Right ventricle myocardium inferior (tissue), 1 donor: ENCODE results near the gene SUSD4. TPM values are rescaled to one million over a fixed set of nuclear protein-coding genes. Genes with fewer than 3 reads are reported as not detected.

Experiments
- ATAC-seq: fragments of 200-7000 bp; cut with Tn5 transposase; one replicate; pipeline ENCODE4 v1.9.1; 2020; ENCODE audit warnings: mild to moderate bottlenecking, moderate library complexity
- DNase-seq: peaks from one replicate; pipeline ENCODE4 v3.0.0; 2021; ENCODE audit errors: missing footprints
- intact Hi-C: fragments of 100-400 bp; cut with DNase I; formaldehyde crosslinking; loops from one replicate; pipeline ENCODE4 v1.11.0; 2022
- total RNA-seq: library from RNA; stranded (reverse); fragmentation: NEBNext Ultra II Directional; extraction: Animal tissue kit (Norgen Biotek cat#: 25700); gene quantifications from one replicate; pipeline ENCODE4 v1.2.1, GENCODE V29; 2021
- donor health status: DM: no; HTN: yes; CAD: no; lungs with severe emphysema.

Gene SUSD4
- total RNA-seq, 1 donor from 2014 or later = 8.7 TPM

DNA sequence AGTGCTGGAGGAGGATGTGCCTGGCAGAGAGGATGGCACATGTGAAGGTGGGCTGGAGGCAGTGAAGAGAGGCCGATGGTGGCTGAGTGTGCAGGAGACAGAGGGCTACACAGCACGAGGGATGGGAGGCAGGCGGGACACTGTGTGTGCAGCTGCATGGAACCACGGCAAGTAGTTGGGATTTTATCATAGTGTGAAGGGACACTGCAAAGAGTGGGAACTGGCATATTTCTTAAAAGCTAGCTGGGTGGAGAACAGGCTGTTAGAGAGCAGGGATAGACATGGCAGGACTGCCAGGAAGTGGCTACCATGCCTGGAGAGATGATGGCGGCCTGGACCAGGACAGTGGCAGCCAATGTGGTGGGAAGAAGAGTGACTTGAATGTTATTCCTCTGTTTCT lies 118.6 kb downstream of the SUSD4 start:
- intact Hi-C loops = loop anchor here (2.0 kb wide), 1 partner anchor 113 kb away; no protein-coding TSS in a partner anchor
- ATAC-seq (no peak), DNase-seq (no peak)

- DNase-seq (no peak), ATAC-seq (no peak)
- intact Hi-C loops = loop anchor here (2.0 kb wide), 1 partner anchor 112 kb away; no protein-coding TSS in a partner anchor
These were observed 119.4 kb downstream of the SUSD4 start for GRCh38 chr1:223244366-223245103.

DNA sequence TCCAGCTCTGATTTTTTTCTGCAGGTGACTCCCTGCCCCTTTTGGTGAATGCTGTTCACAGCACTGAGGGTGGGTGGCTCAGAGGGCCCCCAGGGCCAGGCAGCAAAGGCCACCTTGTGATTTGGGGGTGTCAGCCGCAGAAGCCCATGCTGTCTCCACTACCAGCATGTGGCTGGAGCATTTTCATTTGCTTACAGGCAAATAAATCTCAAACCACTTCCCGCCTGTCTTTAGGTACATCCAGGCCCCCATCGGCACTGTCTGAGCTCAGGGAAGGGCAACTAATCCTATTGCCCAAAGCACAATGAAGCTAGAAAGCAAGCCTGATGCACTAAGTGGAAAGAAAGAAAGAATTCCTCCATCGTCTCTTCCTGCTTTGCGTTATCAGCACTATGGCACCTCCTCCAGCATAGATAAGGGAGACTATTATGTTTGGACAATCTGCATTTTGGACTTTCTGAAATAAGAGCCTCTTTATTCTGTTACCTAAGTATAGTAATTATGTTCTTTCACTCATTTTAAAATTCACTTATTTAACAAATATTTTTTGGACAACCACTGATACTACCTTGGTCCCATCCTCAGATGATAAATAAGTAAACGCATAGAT lies 120.4 kb downstream of the SUSD4 start:
- no peak for ATAC-seq

GRCh38 chr1:223242971-223243370 lies 121.0 kb downstream of the SUSD4 start:
- DNase-seq = no peak

More for the DNA sequence above, 120.4 kb downstream of the SUSD4 start:
- intact Hi-C loops = loop anchor here (2.0 kb wide), 1 partner anchor 111 kb away; no protein-coding TSS in a partner anchor
- DNase-seq = no peak

DNA sequence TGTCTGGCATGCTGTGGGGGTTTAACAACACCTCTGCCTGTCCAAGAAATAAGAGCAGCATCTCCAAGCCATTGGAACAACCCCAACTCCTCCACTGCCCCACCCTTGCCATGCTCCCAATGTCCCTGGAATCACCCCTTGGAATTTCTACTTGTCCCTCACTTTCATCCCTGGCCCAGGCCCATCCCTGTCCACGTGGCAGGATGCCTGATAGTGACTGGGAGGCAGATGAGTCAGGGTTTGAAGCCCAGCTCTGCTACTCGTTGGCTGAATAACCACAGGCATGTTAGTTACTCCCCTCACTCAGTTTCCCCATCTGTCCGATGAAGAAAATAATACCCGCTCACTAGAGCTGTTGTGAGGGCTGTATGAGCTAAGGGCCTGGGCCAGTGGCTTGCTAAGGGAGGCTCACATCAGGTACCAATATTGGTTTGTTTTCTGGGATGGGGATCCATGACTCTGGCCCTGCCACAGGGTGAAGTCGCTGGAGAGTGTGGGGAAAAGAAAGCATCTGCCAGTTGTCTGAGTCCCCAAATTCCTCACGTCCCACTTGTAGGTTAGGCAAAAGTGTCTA lies 121.5 kb downstream of the SUSD4 start:
- DNase-seq (no peak), ATAC-seq (no peak)
- intact Hi-C loops = no loop called here

More at GRCh38 chr1:223242971-223243370, 121.0 kb downstream of the SUSD4 start:
- intact Hi-C loops = no loop called here
- no peak for ATAC-seq

- intact Hi-C loops = no loop called here
These were observed 123.9 kb downstream of the SUSD4 start for GRCh38 chr1:223240122-223240521.

GRCh38 chr1:223235091-223235490 lies 128.9 kb downstream of the SUSD4 start:
- intact Hi-C loops = no loop called here
- no peak for ATAC-seq
- DNase-seq = no peak

More at GRCh38 chr1:223240122-223240521, 123.9 kb downstream of the SUSD4 start:
- ATAC-seq = no peak
- DNase-seq = no peak

GRCh38 chr1:223234534-223234933 lies 129.4 kb downstream of the SUSD4 start:
- intact Hi-C loops = no loop called here
- no peak for DNase-seq
- no peak for ATAC-seq

GRCh38 chr1:223234170-223234514 lies 129.8 kb downstream of the SUSD4 start:
- DNase-seq (no peak), ATAC-seq (no peak)
- intact Hi-C loops = no loop called here

DNA sequence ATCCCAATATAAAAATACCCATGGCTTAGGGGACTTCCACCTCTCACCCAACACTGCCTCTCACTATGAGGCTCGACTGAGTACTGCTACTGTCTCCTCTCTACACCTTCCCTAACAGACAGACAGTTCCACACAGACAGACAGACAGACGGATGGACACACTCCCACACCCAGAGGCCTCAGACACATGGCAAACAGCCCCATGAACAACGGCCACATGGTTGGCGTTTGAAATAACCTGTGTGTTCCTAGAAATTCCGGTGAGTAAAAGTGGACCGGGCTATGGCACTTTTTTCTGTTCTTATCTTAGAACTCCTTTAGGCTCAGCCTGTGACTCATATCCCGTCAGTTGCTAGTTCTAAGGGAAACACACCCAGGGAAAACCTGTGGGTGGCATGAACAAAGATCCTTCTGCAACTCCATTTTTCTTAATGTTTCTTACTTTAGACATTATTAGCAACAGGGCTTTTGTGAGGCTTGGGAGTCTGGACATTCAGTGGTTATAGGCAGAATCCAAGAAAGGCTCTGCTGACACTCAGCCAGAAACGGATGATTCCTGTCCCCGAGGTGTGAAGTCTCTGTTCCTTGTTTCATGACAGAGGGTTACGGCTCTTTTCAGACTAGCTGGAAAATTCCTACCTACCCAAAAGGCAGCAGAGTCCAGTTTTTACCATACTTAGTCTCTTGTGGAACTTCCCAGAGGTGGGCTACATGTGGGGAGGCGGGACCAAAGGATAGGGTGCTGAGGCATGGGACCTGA lies 130.4 kb downstream of the SUSD4 start:
- DNase-seq (no peak), ATAC-seq (peak; percentile 52)
- intact Hi-C loops = no loop called here

- intact Hi-C loops = no loop called here
- ATAC-seq (no peak), DNase-seq (no peak)
These were observed 131.0 kb downstream of the SUSD4 start for GRCh38 chr1:223233019-223233409.

DNA sequence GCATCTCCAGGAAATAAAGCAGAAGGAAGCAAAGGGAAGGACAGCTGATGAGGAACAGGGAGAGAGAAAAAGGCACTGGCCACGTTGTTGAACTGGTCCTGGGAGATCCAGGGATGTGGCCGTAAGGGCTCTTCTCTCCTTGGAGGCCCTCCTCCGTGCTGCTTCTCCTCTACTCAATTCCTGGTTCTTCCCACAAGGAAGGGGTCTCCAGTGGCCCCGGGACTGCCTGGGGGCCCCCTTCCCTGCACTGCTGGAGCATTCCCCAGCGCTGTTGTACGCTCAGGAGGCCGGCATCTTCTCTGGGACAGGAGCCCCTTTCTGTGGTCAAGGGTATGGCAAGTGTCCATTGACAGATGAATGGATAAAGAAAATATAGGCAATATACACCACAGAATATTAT lies 132.4 kb downstream of the SUSD4 start:
- ATAC-seq (no peak), DNase-seq (no peak)
- intact Hi-C loops = no loop called here

- ATAC-seq = no peak
- intact Hi-C loops = no loop called here
These were observed 132.9 kb downstream of the SUSD4 start for GRCh38 chr1:223231011-223231572.

DNA sequence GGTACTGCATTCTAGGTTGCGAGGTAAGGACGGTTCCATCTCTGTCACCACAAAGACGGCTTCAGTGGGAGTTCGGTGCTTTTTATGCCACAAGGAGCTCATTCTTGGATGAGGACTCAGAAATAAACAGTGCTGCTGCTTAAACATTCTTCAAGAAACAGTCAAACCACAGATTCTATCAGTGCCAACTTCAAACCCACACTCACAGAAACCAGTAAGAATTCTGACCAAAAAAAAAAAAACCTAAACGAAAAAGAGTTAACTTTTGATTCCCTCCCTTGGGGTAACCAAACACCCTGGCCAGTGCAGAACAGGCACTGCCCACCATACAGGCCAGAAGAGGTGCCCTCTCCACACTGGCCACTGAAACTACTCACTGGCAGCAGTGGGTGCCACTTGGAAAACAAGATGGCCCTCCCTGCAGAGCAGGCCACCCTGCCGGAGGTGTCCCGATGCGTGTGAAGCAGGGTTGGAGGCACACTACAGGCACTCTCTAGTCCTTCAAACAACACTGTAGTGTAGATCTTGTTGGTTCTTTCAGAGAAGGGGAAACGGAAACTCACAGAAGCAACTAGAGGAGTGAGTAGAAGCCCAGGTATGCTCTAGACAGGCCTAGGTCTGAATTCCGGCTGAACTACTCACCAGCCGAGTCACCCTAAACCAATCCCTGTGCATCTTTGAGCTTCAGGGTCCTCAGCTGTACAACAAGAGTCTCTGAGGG lies 133.7 kb downstream of the SUSD4 start:
- ATAC-seq (no peak), DNase-seq (no peak)
- intact Hi-C loops = no loop called here

More at GRCh38 chr1:223231011-223231572, 132.9 kb downstream of the SUSD4 start:
- DNase-seq = no peak

GRCh38 chr1:223229756-223230155 lies 134.2 kb downstream of the SUSD4 start:
- ATAC-seq (no peak), DNase-seq (no peak)
- intact Hi-C loops = no loop called here

GRCh38 chr1:223228931-223229528 lies 134.9 kb downstream of the SUSD4 start:
- DNase-seq (no peak), ATAC-seq (no peak)
- intact Hi-C loops = no loop called here

DNA sequence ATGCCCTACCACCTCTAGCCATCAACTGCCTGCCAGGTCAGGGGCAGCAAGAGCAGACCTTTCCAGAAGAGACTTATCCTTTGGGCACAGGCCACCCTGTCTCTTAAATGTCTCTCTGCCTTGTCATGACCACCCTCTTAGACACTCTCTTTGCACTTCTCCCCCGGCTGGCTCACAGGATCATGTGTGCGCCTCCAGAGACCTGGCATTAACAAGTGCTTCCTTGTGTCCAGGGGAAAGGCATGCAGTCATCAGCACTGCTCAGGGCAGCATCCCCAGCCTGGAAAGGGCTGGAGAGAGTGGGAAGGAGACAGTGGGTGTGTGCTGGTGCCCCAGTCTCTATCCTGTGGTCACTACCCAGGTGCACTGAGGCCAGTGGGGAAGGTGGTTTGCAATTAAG lies 135.8 kb downstream of the SUSD4 start:
- ATAC-seq (no peak), DNase-seq (no peak)
- intact Hi-C loops = no loop called here
